ENCODE results near the gene ACO1. TPM values are rescaled to one million over a fixed set of nuclear protein-coding genes. Genes with fewer than 3 reads are reported as not detected.

Gene ACO1
- 94.4 and 109 TPM in 2 replicates for total RNA-seq

DNA sequence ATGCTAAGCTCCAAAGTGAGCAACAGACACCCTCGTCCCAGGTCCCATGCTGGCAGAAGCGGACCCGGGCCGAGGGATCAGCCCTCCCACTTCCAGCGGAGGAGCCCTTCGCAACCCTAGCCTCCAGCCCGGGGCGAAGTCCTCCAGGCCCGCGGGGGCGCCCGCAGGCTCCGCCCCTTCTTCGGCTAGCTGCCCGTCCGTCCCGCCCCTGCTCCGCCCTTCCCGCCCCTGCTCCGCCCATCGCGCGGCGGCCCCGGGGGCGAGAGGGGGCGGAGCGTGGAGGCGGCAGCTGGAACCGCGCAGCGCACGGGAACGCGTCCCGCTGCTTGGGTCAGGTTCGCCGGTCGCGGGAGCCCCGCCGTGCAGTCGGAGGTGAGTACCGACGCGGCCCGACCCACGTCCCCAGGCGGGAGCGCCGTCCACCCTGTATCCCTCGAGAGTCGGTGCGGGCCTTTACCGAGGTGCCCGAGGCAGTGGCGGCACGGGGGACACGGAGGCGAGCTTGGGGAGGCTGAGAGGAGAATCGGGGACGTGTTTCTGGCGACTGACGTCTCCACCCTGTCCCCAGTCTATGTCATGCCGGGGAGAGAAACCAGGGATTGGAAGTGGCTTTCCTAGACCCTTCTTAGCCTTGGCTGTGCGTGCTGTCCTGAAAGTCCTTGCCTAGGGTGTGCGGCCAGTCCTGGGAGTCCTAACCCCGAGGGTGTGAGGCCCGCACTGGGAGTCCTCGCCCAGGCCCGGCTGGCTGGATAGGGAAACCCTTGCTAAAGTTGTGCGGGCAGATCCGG, at the start of gene ACO1:
Gene ACO1, plus strand, starts transcription at position 280 of the 788 bp plus-strand sequence. CDS start 20,864 bp downstream, outside the sequence.

Other genes with a start within 250 kb of the ACO1 start
- 6.7 and 7.4 TPM in 2 replicates for gene RIGI, start 141.6 kb downstream of the ACO1 start, total RNA-seq
- gene SMIM27, start 167.7 kb downstream of the ACO1 start, total RNA-seq: 2.9 and 3.5 TPM in 2 replicates
- 24.3 and 26.7 TPM in 2 replicates for gene TOPORS, start 167.9 kb downstream of the ACO1 start, total RNA-seq
- 27.4 and 31.9 TPM in 2 replicates for gene NDUFB6, start 188.5 kb downstream of the ACO1 start, total RNA-seq